Stromal cell of bone marrow (primary cell): ENCODE data around the gene TRIM44.

ENCODE experiments used
- DNase-seq: peaks from one replicate; pipeline ENCODE4 v3.0.0-alpha.2; 2012; ENCODE audit warnings: low read depth

Gene TRIM44

GRCh38 chr11:35791088-35791958 is 128.7 kb downstream of the TRIM44 start:
- no peak for DNase-seq

GRCh38 chr11:35792148-35792845 is 129.7 kb downstream of the TRIM44 start:
- no peak for DNase-seq

GRCh38 chr11:35792846-35793192 is 130.2 kb downstream of the TRIM44 start:
- no peak for DNase-seq

- DNase-seq: no peak
Measured at GRCh38 chr11:35794333-35794732, 131.8 kb downstream of the TRIM44 start.

GRCh38 chr11:35794850-35795249 is 132.3 kb downstream of the TRIM44 start:
- no peak for DNase-seq

GRCh38 chr11:35796562-35796961 is 134.0 kb downstream of the TRIM44 start:
- no peak for DNase-seq

GRCh38 chr11:35798423-35798822 is 135.8 kb downstream of the TRIM44 start:
- no peak for DNase-seq

GRCh38 chr11:35798983-35799382 is 136.4 kb downstream of the TRIM44 start:
- DNase-seq: no peak

- DNase-seq: no peak
Measured at GRCh38 chr11:35799655-35800054, 137.1 kb downstream of the TRIM44 start.

GRCh38 chr11:35800970-35801953 is 138.7 kb downstream of the TRIM44 start:
- DNase-seq: no peak

GRCh38 chr11:35802221-35802620 is 139.6 kb downstream of the TRIM44 start:
- no peak for DNase-seq

GRCh38 chr11:35802672-35803071 is 140.1 kb downstream of the TRIM44 start:
- DNase-seq: no peak

GRCh38 chr11:35803115-35803514 is 140.5 kb downstream of the TRIM44 start:
- DNase-seq: no peak

- no peak for DNase-seq
Measured at GRCh38 chr11:35804451-35805040, 142.0 kb downstream of the TRIM44 start.

- no peak for DNase-seq
Measured at GRCh38 chr11:35809561-35809960, 147.0 kb downstream of the TRIM44 start.

- DNase-seq: no peak
Measured at GRCh38 chr11:35810045-35810645, 147.6 kb downstream of the TRIM44 start.

GRCh38 chr11:35811783-35812182 is 149.2 kb downstream of the TRIM44 start:
- DNase-seq: no peak

- no peak for DNase-seq
Measured at GRCh38 chr11:35812828-35813227, 150.3 kb downstream of the TRIM44 start.

GRCh38 chr11:35814081-35814695 is 151.6 kb downstream of the TRIM44 start:
- no peak for DNase-seq

- DNase-seq: no peak
Measured at GRCh38 chr11:35814720-35815305, 152.2 kb downstream of the TRIM44 start.
